Brain microvascular endothelial cell (primary cell): ENCODE results near the gene COPRS.

Experiments used
- DNase-seq: peaks from one replicate; pipeline ENCODE4 v3.0.0-alpha.2; 2020
- H3K27ac ChIP-seq: fragments of 250-450 bp; sonication (Bioruptor Pico); 2 replicates; pipeline ENCODE4 v1.5.1; 2020; ENCODE audit warnings: mild to moderate bottlenecking, moderate library complexity
- H3K27me3 ChIP-seq: fragments of 250-450 bp; sonication (Bioruptor Pico); replicated peaks from 2 replicates; pipeline ENCODE4 v1.5.1; 2020; ENCODE audit warnings: mild to moderate bottlenecking
- H3K36me3 ChIP-seq: fragments of 250-450 bp; sonication (Bioruptor Pico); replicated peaks from 2 replicates; pipeline ENCODE4 v1.5.1; 2020; ENCODE audit warnings: mild to moderate bottlenecking
- H3K4me3 ChIP-seq: 2 replicates; pipeline ENCODE4 v1.5.1; 2011; ENCODE audit warnings: low read depth, mild to moderate bottlenecking, control low read depth, low read length, moderate library complexity
- CTCF ChIP-seq: IDR thresholded peaks from 2 replicates; pipeline ENCODE4 v1.5.1; 2011; ENCODE audit warnings: low read depth, mild to moderate bottlenecking, moderate library complexity, low read length, control low read depth, inconsistent platforms; ENCODE audit errors: missing control alignments
- in situ Hi-C: cut with HindIII; loops from 2 replicates; pipeline ENCODE4 v1.10.0; 2017; ENCODE audit warnings: low sequenced_read_pairs, low pct_ligation_motif_present

COPRS gene

GRCh38 chr17:31859487-31860008, 504 bp upstream of the COPRS start:
- TF ChIP-seq CTCF, result no peak
- in situ Hi-C loops, result no loop called here
- no peak for DNase-seq
- Histone ChIP-seq H3K36me3 (peaks cover 26% of the 10 kb centered on the region), H3K27ac (no peak overlapping the region), H3K4me3 (peak overlapping the region; percentile 57), H3K27me3 (no peaks in the 10 kb centered on the region)

- no peak for DNase-seq
- in situ Hi-C loops, result no loop called here
These were observed 963 bp downstream of the COPRS start for GRCh38 chr17:31857920-31858641.

GRCh38 chr17:31856750-31857149, 2.3 kb downstream of the COPRS start:
- DNase-seq, result no peak
- no peaks in the 10 kb centered on the region for H3K27me3 ChIP-seq
- in situ Hi-C loops, result no loop called here
- H3K27ac ChIP-seq, result no peak overlapping the region
- no peak for TF ChIP-seq CTCF
- peaks cover 15% of the 10 kb centered on the region for H3K36me3 ChIP-seq
- no peak overlapping the region for H3K4me3 ChIP-seq

More at GRCh38 chr17:31857920-31858641, 963 bp downstream of the COPRS start:
- Histone ChIP-seq H3K27me3 (no peaks in the 10 kb centered on the region), H3K27ac (peak overlapping the region; percentile 38), H3K36me3 (peaks cover 17% of the 10 kb centered on the region), H3K4me3 (peak overlapping the region; percentile 75)
- TF ChIP-seq CTCF, result no peak

GRCh38 chr17:31854672-31855071, 4.4 kb downstream of the COPRS start:
- H3K4me3 ChIP-seq, result no peak overlapping the region
- no peak for TF ChIP-seq CTCF
- H3K27me3 ChIP-seq, result no peaks in the 10 kb centered on the region
- in situ Hi-C loops, result no loop called here
- no peak overlapping the region for H3K27ac ChIP-seq
- DNase-seq, result no peak
- H3K36me3 ChIP-seq, result peaks cover 11% of the 10 kb centered on the region

GRCh38 chr17:31853911-31854470, 5.1 kb downstream of the COPRS start:
- H3K36me3 ChIP-seq, result peaks cover 11% of the 10 kb centered on the region
- no peaks in the 10 kb centered on the region for H3K27me3 ChIP-seq
- DNase-seq, result no peak
- no peak for TF ChIP-seq CTCF
- no peak overlapping the region for H3K27ac ChIP-seq
- in situ Hi-C loops, result no loop called here
- H3K4me3 ChIP-seq, result no peak overlapping the region
